MM.1S (cell line): ENCODE results near the gene TFR2.

ENCODE experiments used
- EZH2 ChIP-seq: fragments of 300-600 bp; sonication (generic); optimal IDR thresholded peaks from 2 replicates; pipeline ENCODE3; 2017; ENCODE audit warnings: low read depth, mild to moderate bottlenecking, antibody characterized with exemption, low read length, mixed read lengths
- EZH2phosphoT487 ChIP-seq: fragments of 300-600 bp; sonication (generic); IDR thresholded peaks from 2 replicates; pipeline ENCODE4 v1.6.1; 2018; ENCODE audit warnings: antibody characterized with exemption, low read length
- TF ChIP-seq, protein P1 (sequence below): fragments of 300-600 bp; sonication (generic); IDR thresholded peaks from 2 replicates; pipeline ENCODE4 v1.5.1; 2016; ENCODE audit warnings: antibody characterized with exemption, low read length, mixed read lengths

DNA sequence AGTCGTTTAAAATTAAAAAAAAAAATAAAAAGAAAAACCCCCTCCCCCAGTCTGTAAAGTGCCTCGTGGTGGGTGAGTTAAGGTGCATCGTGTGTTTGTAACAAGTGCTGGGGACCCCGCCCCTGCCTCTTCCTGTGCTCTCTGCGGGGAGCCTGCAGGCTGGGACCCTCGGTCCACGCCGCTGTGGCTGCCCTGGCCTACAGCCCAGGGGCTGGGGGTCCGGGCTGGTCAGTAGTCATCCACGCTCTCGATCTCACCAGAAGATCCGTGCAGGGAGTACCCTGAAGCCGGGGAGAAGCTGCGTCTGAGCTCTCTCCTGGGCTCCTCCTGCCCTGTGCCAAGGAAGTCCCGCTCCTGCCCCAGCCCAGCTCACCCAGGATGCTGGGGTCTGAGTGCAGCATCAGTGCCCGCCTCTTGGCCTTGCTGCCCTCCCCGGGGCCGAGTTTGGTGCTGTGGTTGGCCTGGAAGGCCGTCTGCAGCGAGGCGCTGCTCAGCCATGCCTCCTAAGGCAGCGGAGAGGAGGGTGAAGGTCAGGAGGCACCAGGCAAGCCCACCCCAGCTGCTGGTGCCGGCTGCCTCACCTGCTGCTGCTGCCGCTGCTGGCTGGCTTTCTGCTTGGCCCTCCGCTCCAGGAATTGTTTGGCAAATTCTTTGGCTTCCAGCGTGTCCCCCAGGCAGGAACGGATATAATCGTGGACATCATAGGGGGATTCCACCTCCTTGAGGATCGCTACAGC, 40.3 kb upstream of the TFR2 start:
- TF ChIP-seq, protein P1, sequence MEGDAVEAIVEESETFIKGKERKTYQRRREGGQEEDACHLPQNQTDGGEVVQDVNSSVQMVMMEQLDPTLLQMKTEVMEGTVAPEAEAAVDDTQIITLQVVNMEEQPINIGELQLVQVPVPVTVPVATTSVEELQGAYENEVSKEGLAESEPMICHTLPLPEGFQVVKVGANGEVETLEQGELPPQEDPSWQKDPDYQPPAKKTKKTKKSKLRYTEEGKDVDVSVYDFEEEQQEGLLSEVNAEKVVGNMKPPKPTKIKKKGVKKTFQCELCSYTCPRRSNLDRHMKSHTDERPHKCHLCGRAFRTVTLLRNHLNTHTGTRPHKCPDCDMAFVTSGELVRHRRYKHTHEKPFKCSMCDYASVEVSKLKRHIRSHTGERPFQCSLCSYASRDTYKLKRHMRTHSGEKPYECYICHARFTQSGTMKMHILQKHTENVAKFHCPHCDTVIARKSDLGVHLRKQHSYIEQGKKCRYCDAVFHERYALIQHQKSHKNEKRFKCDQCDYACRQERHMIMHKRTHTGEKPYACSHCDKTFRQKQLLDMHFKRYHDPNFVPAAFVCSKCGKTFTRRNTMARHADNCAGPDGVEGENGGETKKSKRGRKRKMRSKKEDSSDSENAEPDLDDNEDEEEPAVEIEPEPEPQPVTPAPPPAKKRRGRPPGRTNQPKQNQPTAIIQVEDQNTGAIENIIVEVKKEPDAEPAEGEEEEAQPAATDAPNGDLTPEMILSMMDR: no peak
- TF ChIP-seq EZH2 (no peak), EZH2phosphoT487 (no peak)
